A673 (cell line): ENCODE data around the gene SCIMP. TPM values are rescaled to one million over a fixed set of nuclear protein-coding genes. Genes with fewer than 3 reads are reported as not detected.
"Not testable (repeated sequence)": the region's sequence is repeated elsewhere in the genome, so short reads cannot be mapped to it uniquely, and the experiment has no call there.

ENCODE experiments used
- BruUV-seq: library from RNA; stranded (reverse); fragments of 400-500 nt; replicated peaks from 2 replicates; lab custom pipeline; 2021; lab: Mats Ljungman, UMichigan
- CTCF ChIA-PET: fragments of 300-600 bp; sonication (Branson Sonifier 250); formaldehyde crosslinking; loops from one replicate; lab custom pipeline; 2022; ENCODE audit warnings: antibody characterized with exemption; lab: Charles Lee
- POLR2A ChIA-PET: fragments of 300-600 bp; sonication (Branson Sonifier 250); formaldehyde crosslinking; loops from one replicate; lab custom pipeline; 2022; ENCODE audit warnings: antibody characterized with exemption; ENCODE audit not compliant: low non-redundant PET; lab: Charles Lee
- DNase-seq: peaks from one replicate; pipeline ENCODE4 v3.0.0-alpha.2; 2015; ENCODE audit warnings: low spot score
- H3K27ac ChIP-seq: fragments of 200-600 bp; sonication (generic); 2 replicates; pipeline ENCODE4 v1.5.1; 2016; ENCODE audit warnings: mixed run types, low read depth, mild to moderate bottlenecking, mixed read lengths, antibody characterized with exemption, low read length; ENCODE audit not compliant: poor library complexity, severe bottlenecking
- H3K27me3 ChIP-seq: fragments of 200-600 bp; sonication (generic); replicated peaks from 2 replicates; pipeline ENCODE4 v1.6.1; 2017; ENCODE audit warnings: mixed run types, low read depth, mild to moderate bottlenecking, mixed read lengths, antibody characterized with exemption, low read length; ENCODE audit not compliant: insufficient read depth, poor library complexity
- H3K36me3 ChIP-seq: fragments of 200-600 bp; sonication (generic); 2 replicates; pipeline ENCODE4 v1.6.1; 2016; ENCODE audit warnings: mixed run types, mild to moderate bottlenecking, mixed read lengths, antibody characterized with exemption, low read length; ENCODE audit not compliant: insufficient read depth, poor library complexity, severe bottlenecking
- H3K4me1 ChIP-seq: fragments of 200-600 bp; sonication (generic); 2 replicates; pipeline ENCODE4 v1.6.1; 2017; ENCODE audit warnings: mixed run types, mild to moderate bottlenecking, mixed read lengths, antibody characterized with exemption, low read length; ENCODE audit not compliant: insufficient read depth, poor library complexity, severe bottlenecking
- H3K4me3 ChIP-seq: fragments of 200-600 bp; sonication (generic); 2 replicates; pipeline ENCODE4 v1.5.1; 2016; ENCODE audit warnings: low read depth, mixed run types, mild to moderate bottlenecking, mixed read lengths, low read length; ENCODE audit not compliant: poor library complexity, severe bottlenecking
- H3K9me3 ChIP-seq: fragments of 200-600 bp; sonication (generic); 2 replicates; pipeline ENCODE4 v1.6.1; 2016; ENCODE audit warnings: mixed run types, low read depth, mild to moderate bottlenecking, mixed read lengths, antibody characterized with exemption, low read length; ENCODE audit not compliant: poor library complexity, severe bottlenecking
- CTCF ChIP-seq: fragments of 300-800, 200-600 bp; sonication (generic); conservative IDR thresholded peaks from 2 replicates; pipeline ENCODE4 v1.5.1; 2017; ENCODE audit warnings: low read depth, mild to moderate bottlenecking, antibody characterized with exemption, low read length, moderate library complexity, mixed read lengths
- EZH2 ChIP-seq: fragments of 200-600 bp; sonication (generic); IDR thresholded peaks from 2 replicates; pipeline ENCODE4 v1.6.1; 2017; ENCODE audit warnings: borderline replicate concordance, low read depth, mild to moderate bottlenecking, mixed read lengths, antibody characterized with exemption, low read length; ENCODE audit not compliant: poor library complexity, severe bottlenecking
- intact Hi-C: fragments of 100-400 bp; cut with micrococcal nuclease; formaldehyde crosslinking; loops from one replicate; pipeline ENCODE4 v1.10.0; 2022; ENCODE audit not compliant: unreplicated experiment
- total RNA-seq: library from RNA; stranded (reverse); gene quantifications from 2 replicates; pipeline ENCODE4 v1.2.3, GENCODE V29; 2021

The SCIMP gene
- total RNA-seq, 1 experiment from 2014 or later, result not detected

GRCh38 chr17:5226940-5227878, 7.5 kb downstream of the SCIMP start:
- no peaks in the 10 kb centered on the region for H3K36me3 ChIP-seq
- H3K4me3 ChIP-seq, result no peak overlapping the region
- H3K27ac ChIP-seq, result no peak overlapping the region
- CTCF ChIA-PET, result no interaction called here
- H3K9me3 ChIP-seq, result no peaks in the 10 kb centered on the region
- no peak for DNase-seq
- BruUV-seq, result no TSS peak
- H3K27me3 ChIP-seq, result no peaks in the 10 kb centered on the region
- intact Hi-C loops, result no loop called here
- POLR2A ChIA-PET, result no interaction called here
- no peak for TF ChIP-seq EZH2
- TF ChIP-seq CTCF, result no peak
- H3K4me1 ChIP-seq, result no peaks in the 10 kb centered on the region

- CTCF ChIA-PET, result interaction anchor here (0.6 kb wide), 1 partner anchor 367 kb away, joined by 7 read pairs; no protein-coding TSS in a partner anchor
- Histone ChIP-seq H3K9me3 (no peaks in the 10 kb centered on the region), H3K27ac (no peak overlapping the region), H3K36me3 (no peaks in the 10 kb centered on the region), H3K4me3 (no peak overlapping the region), H3K27me3 (no peaks in the 10 kb centered on the region), H3K4me1 (no peaks in the 10 kb centered on the region)
- BruUV-seq, result no TSS peak
- TF ChIP-seq EZH2 (no peak), CTCF (no peak)
- no peak for DNase-seq
- intact Hi-C loops, result no loop called here
- POLR2A ChIA-PET, result no interaction called here
These were observed 8.8 kb downstream of the SCIMP start for GRCh38 chr17:5225668-5226457.

GRCh38 chr17:5221912-5222311, 12.7 kb downstream of the SCIMP start:
- H3K9me3 ChIP-seq, BruUV-seq, H3K27ac ChIP-seq, H3K4me1 ChIP-seq, H3K36me3 ChIP-seq, H3K27me3 ChIP-seq, DNase-seq, POLR2A ChIA-PET, CTCF ChIA-PET, H3K4me3 ChIP-seq, intact Hi-C loops: not testable (repeated sequence)
